Tibial artery (tissue), 4 donors: ENCODE measurements around the gene BMP5.

Source experiments
- DNase-seq, 2 donors: peaks; one replicate each; pipeline ENCODE4 v3.0.0-alpha.2; 2019
- H3K27ac ChIP-seq, 2 donors: fragments of 200-600 bp; sonication (generic) in 1 of 2; 1 replicate in 1 of 2; 2 replicates in 1 of 2; pipeline ENCODE4 v1.5.1; 2018 to 2019; ENCODE audit warnings: mild to moderate bottlenecking in 1 of 2
- H3K27me3 ChIP-seq, 2 donors: fragments of 200-600 bp; sonication (generic) in 1 of 2; one replicate each; pipeline versions ENCODE4 v1.5.1 to v1.6.0; 2016 to 2019
- H3K36me3 ChIP-seq, 3 donors: fragments of 200-600 bp; sonication (generic) in 2 of 3; one replicate each; pipeline ENCODE4 v1.5.1; 2016 to 2019; ENCODE audit warnings: mild to moderate bottlenecking in 2 of 3
- H3K4me1 ChIP-seq, 4 donors: fragments of 200-600 bp; sonication (generic) in 2 of 4; 1 replicate in 3 of 4; 2 replicates in 1 of 4; pipeline ENCODE4 v1.5.1; 2016 to 2019
- H3K4me3 ChIP-seq, 2 donors: fragments of 200-600 bp; sonication (generic) in 1 of 2; 1 replicate in 1 of 2; 2 replicates in 1 of 2; pipeline ENCODE4 v1.5.1; 2018 to 2019; ENCODE audit warnings: mild to moderate bottlenecking in 2 of 2
- H3K9me3 ChIP-seq, 3 donors: fragments of 200-600 bp; sonication (generic) in 1 of 3; one replicate each; pipeline ENCODE4 v1.5.1; 2016 to 2019
- intact Hi-C: fragments of 100-400 bp; cut with DNase I; formaldehyde crosslinking; loops from one replicate; pipeline ENCODE4 v1.15.0; 2023; ENCODE audit warnings: low total_unique reads
- TF ChIP-seq, protein P1 (sequence below), 2 experiments: fragments of 200-600 bp in 1 of 2; fragments of 450-650 bp in 1 of 2; IDR thresholded peaks; one replicate each; pipeline ENCODE4 v1.5.1; 2017 to 2019; ENCODE audit warnings: antibody characterized with exemption in 2 of 2, mild to moderate bottlenecking in 1 of 2, moderate library complexity in 1 of 2

The BMP5 gene

DNA sequence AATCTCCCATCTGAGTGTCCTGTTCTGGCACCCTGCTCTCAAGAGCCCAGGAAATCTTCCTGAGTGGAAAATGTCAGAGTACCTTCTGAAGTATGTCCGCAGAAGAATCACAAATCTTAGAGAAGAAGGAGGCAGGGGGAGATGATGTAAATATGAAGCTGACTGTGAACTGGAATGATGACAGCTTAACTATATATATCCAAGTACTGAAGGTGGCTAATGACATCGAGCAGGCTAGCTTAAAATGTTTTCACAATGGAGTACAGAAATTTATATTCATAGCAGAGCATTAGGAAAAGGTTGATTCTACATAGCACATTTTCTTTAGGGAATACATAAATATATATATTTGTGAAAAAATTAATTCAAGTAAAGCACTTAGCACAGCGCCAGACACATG is 64.3 kb downstream of the BMP5 start:
- no peak overlapping the region for H3K4me3 ChIP-seq
- no peaks in the 10 kb centered on the region for H3K4me1 ChIP-seq
- H3K9me3 ChIP-seq = no peaks in the 10 kb centered on the region
- H3K36me3 ChIP-seq = no peaks in the 10 kb centered on the region
- TF ChIP-seq, protein P1, sequence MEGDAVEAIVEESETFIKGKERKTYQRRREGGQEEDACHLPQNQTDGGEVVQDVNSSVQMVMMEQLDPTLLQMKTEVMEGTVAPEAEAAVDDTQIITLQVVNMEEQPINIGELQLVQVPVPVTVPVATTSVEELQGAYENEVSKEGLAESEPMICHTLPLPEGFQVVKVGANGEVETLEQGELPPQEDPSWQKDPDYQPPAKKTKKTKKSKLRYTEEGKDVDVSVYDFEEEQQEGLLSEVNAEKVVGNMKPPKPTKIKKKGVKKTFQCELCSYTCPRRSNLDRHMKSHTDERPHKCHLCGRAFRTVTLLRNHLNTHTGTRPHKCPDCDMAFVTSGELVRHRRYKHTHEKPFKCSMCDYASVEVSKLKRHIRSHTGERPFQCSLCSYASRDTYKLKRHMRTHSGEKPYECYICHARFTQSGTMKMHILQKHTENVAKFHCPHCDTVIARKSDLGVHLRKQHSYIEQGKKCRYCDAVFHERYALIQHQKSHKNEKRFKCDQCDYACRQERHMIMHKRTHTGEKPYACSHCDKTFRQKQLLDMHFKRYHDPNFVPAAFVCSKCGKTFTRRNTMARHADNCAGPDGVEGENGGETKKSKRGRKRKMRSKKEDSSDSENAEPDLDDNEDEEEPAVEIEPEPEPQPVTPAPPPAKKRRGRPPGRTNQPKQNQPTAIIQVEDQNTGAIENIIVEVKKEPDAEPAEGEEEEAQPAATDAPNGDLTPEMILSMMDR (IDR thresholded peaks at IDR 0.05) = no peak
- H3K27me3 ChIP-seq = no peaks in the 10 kb centered on the region
- intact Hi-C loops = no loop called here
- no peak for DNase-seq
- no peak overlapping the region for H3K27ac ChIP-seq

DNA sequence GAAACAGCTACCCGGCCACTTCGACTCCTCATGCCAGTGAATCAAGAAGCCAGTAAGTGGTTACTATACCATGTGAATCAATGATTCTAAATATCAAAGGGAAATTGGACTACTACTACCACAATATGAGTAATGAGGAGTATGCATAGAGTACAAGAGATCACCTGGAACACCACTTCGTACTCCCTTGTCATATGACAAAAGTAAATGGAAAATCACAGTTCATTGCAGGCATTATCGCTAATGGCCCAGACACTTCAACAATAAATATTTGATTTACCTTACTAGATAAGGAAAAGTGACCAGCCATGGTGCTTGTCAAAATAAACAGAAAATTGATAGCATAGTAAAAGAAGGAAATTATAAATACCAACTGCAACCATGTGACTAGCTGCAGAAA is 73.1 kb downstream of the BMP5 start:
- no peak for DNase-seq
- Histone ChIP-seq H3K4me3 (no peak overlapping the region), H3K4me1 (no peaks in the 10 kb centered on the region), H3K36me3 (no peaks in the 10 kb centered on the region), H3K27me3 (no peaks in the 10 kb centered on the region), H3K27ac (no peak overlapping the region), H3K9me3 (no peaks in the 10 kb centered on the region)
- TF ChIP-seq, protein P1 (IDR thresholded peaks at IDR 0.05) = no peak
- intact Hi-C loops = no loop called here

GRCh38 chr6:55798571-55798970 is 76.8 kb downstream of the BMP5 start:
- intact Hi-C loops = no loop called here
- no peak overlapping the region for H3K4me3 ChIP-seq

DNA sequence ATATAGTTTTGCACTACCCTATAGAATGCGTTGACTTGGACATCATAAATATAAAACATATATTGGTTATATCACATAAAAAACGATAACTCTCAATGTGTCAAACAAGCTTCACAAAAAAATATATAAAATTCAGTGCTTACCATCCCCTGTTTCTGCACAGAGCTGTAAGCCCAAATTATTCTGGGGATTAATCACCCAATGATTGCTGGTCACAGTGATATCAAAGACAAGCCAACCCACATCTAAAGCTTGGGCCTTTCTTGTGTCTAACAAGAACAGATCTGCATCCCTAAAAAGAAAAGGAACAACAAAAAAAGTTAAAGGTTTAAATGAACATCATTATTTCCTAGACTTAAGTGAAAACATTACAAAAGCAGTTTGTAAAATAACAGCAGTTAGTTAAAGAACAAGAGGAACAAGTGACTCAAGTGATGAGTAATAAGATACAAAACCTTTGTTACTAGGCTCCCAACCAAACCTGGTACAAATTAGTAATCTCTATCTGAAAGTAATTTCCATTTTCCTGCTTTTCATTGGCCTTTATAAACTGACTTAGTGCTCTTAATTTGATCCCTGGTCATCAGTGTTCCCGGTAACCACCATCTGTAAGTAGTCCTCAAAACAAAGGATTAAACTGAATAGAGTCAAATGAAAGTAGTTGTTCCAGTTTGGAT is 81.1 kb downstream of the BMP5 start:
- Histone ChIP-seq H3K9me3 (no peaks in the 10 kb centered on the region), H3K36me3 (no peaks in the 10 kb centered on the region), H3K27me3 (no peaks in the 10 kb centered on the region), H3K27ac (no peak overlapping the region), H3K4me1 (no peaks in the 10 kb centered on the region), H3K4me3 (no peak overlapping the region)
- TF ChIP-seq, protein P1 (IDR thresholded peaks at IDR 0.05) = no peak
- DNase-seq = no peak
- intact Hi-C loops = no loop called here

More at GRCh38 chr6:55798571-55798970, 76.8 kb downstream of the BMP5 start:
- Histone ChIP-seq H3K9me3 (no peaks in the 10 kb centered on the region), H3K27me3 (no peaks in the 10 kb centered on the region), H3K4me1 (no peaks in the 10 kb centered on the region), H3K36me3 (no peaks in the 10 kb centered on the region), H3K27ac (no peak overlapping the region)
- TF ChIP-seq, protein P1 (IDR thresholded peaks at IDR 0.05) = no peak
- no peak for DNase-seq

DNA sequence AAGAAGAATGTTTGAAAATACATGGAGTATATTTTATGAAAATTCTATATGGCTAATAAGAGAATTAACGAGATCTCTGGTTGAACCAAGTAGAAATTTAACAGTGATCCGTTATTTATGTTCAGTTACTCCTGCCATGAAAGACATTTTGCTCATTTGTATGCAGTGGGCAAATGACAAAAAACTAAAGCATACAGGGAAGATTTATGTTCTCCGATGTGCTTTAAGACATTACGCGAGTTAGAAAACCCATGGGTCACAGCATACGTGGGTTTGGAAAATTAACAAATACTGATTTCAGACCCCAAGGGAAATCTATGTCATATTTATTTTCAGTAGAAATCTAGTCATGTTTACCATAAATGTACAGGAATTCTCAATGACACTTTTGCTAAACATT is 90.1 kb downstream of the BMP5 start:
- Histone ChIP-seq H3K4me1 (no peaks in the 10 kb centered on the region), H3K4me3 (no peak overlapping the region), H3K27me3 (no peaks in the 10 kb centered on the region), H3K36me3 (no peaks in the 10 kb centered on the region), H3K9me3 (no peaks in the 10 kb centered on the region), H3K27ac (no peak overlapping the region)
- intact Hi-C loops = no loop called here
- DNase-seq = no peak
- TF ChIP-seq, protein P1 (IDR thresholded peaks at IDR 0.05) = no peak

DNA sequence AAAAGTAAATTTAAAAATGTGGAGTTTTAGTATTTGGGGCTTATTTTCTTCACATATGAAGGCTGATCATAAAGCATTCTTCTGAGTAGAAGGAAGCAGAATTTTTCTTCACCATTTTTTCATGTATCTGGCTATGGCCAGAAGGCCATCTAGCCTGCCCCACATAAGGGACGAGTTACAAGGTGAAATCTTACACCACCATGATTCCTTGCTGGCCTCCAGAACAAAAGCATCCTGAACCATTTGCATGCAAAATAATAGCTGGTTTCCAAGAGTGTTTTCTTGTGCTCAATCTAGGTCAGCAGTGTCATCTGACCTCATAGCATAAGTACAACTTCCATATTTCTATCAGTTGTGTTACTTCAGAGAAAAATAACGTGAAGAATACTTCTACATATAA is 93.1 kb downstream of the BMP5 start:
- H3K4me3 ChIP-seq = no peak overlapping the region
- H3K36me3 ChIP-seq = no peaks in the 10 kb centered on the region
- no peaks in the 10 kb centered on the region for H3K9me3 ChIP-seq
- no peaks in the 10 kb centered on the region for H3K27me3 ChIP-seq
- H3K27ac ChIP-seq = no peak overlapping the region
- H3K4me1 ChIP-seq = no peaks in the 10 kb centered on the region
- DNase-seq = no peak
- intact Hi-C loops = no loop called here
- TF ChIP-seq, protein P1 (IDR thresholded peaks at IDR 0.05) = no peak
